ENCODE data around the gene AMDHD2. TPM values are rescaled to one million over a fixed set of nuclear protein-coding genes. Genes with fewer than 3 reads are reported as not detected.

AMDHD2 gene
- total RNA-seq, 2 experiments from 2014 or later = 51.8 to 59.7 TPM

DNA sequence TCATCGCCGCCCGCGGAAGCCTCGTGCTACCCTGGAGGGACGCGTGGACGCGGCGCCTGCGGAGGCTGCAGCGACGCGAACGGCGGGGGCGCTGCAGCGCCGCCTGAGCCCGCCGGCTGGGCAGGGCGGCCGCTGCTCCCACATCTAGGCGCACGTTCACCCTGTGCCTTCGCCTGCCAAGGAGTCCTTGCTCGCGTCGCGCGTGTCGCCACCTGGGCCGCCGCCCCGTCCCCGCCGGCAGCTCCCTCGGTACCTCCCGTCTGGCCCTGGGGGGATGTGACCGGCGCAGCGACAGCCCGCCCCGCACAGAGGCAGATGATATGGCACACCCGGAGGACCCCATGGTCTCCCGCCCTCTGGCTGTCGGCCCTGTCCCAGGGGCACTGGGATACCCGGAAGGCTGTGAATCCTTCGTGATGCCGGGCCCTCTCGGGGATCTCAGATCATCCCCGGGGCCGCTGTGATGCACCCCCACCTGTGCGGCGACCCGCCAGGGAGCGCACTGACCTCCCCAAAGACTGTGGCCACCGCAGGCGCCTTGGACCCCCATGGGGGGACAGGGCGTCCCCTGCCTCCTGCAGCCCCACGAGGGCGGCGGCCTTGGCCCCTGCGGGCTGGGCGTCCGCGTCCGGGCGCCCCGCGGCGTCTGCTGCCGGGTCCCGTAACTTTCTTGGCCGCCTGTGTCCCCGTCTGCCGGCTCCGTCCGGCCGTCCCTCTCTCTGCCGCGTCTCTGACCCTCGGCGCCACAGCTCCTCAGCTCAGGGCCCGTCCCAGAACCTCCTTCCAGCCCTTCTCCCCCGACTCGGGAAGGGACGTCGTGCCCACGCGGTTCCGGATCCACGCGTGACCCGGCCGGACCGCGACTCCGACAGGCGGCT is 45.9 kb upstream of the AMDHD2 start:
- H4K20me1 ChIP-seq (ENCODE audit: insufficient read depth, low read length) = peaks cover 9% of the 10 kb centered on the region; the same call in 1 of the 2 replicates
- peak overlapping the region; percentile 92 for H3K4me3 ChIP-seq (ENCODE audit: low read depth, low read length, poor library complexity, severe bottlenecking)
- peaks cover 58% of the 10 kb centered on the region for H3K4me1 ChIP-seq (ENCODE audit: insufficient read depth, low read length, poor library complexity, severe bottlenecking)
- peaks cover 7% of the 10 kb centered on the region; the same call in 1 of the 2 replicates for H3K36me3 ChIP-seq (ENCODE audit: insufficient read depth, low read length)
- no peak overlapping the region for H2AFZ ChIP-seq (ENCODE audit: low read length)
- peak overlapping the region; percentile 86 for H3K27ac ChIP-seq (ENCODE audit: low read depth, low read length, poor library complexity, severe bottlenecking)
- H3K79me2 ChIP-seq (ENCODE audit: insufficient read depth, low read depth, low read length) = peaks cover 17% of the 10 kb centered on the region; the same call in 1 of the 2 replicates
- POLR2A ChIA-PET = no interaction called here
- CTCF ChIA-PET (ENCODE audit: unreplicated experiment) = no interaction called here
- H3K4me2 ChIP-seq (ENCODE audit: low read length) = peak overlapping the region; percentile 91
- TSS peak; percentile 68 for BruUV-seq (replicated peaks)
- H3K9me3 ChIP-seq (ENCODE audit: low read length) = no peaks in the 10 kb centered on the region
- DNase-seq (ENCODE audit: low spot score) = peak; percentile 79
- no peaks in the 10 kb centered on the region for H3K9me2 ChIP-seq (ENCODE audit: insufficient read depth, low read length)
- peak; percentile 61 for TF ChIP-seq CTCF (conservative IDR thresholded peaks at IDR 0.05; ENCODE audit: low read length)
- TF ChIP-seq EZH2phosphoT487 (IDR thresholded peaks at IDR 0.05; ENCODE audit: borderline replicate concordance, low read depth, low read length) = no peak
- intact Hi-C loops (cut with micrococcal nuclease; ENCODE audit: unreplicated experiment) = loop anchor here (2.0 kb wide), 1 partner anchor 27 kb away; no protein-coding TSS in a partner anchor

- H3K4me1 ChIP-seq (ENCODE audit: insufficient read depth, low read length, poor library complexity, severe bottlenecking) = peaks cover 51% of the 10 kb centered on the region
- ChIA-PET POLR2A (interaction anchor here (0.6 kb wide), 1 partner anchor 145 kb away, joined by 3 read pairs; no protein-coding TSS in a partner anchor), CTCF (ENCODE audit: unreplicated experiment) (no interaction called here)
Measured at GRCh38 chr16:2474877-2475412, 45.2 kb upstream of the AMDHD2 start, which contains the start of gene TBC1D24. TSS of gene TBC1D24 (plus strand) at chr16:2475127. CDS start at chr16:2496149, 21,022 bp downstream.

More at GRCh38 chr16:2474877-2475412, 45.2 kb upstream of the AMDHD2 start, which contains the start of gene TBC1D24:
- TF ChIP-seq CTCF (conservative IDR thresholded peaks at IDR 0.05; ENCODE audit: low read length) = no peak
- no peak for TF ChIP-seq EZH2phosphoT487 (IDR thresholded peaks at IDR 0.05; ENCODE audit: borderline replicate concordance, low read depth, low read length)
- H3K4me2 ChIP-seq (ENCODE audit: low read length) = peak within 1 kb of the TSS; percentile 91
- peaks cover 7% of the 10 kb centered on the region; the same call in 1 of the 2 replicates for H3K36me3 ChIP-seq (ENCODE audit: insufficient read depth, low read length)
- H4K20me1 ChIP-seq (ENCODE audit: insufficient read depth, low read length) = peaks cover 9% of the 10 kb centered on the region; the same call in 1 of the 2 replicates
- peak within 1 kb of the TSS; percentile 86 for H3K27ac ChIP-seq (ENCODE audit: low read depth, low read length, poor library complexity, severe bottlenecking)
- peak within 1 kb of the TSS; percentile 92 for H3K4me3 ChIP-seq (ENCODE audit: low read depth, low read length, poor library complexity, severe bottlenecking)
- no TSS peak for BruUV-seq (replicated peaks)
- peaks cover 18% of the 10 kb centered on the region; the same call in 1 of the 2 replicates for H3K79me2 ChIP-seq (ENCODE audit: insufficient read depth, low read depth, low read length)
- peak; percentile 91 for DNase-seq (ENCODE audit: low spot score)
- H3K9me2 ChIP-seq (ENCODE audit: insufficient read depth, low read length) = no peaks in the 10 kb centered on the region
- H3K9me3 ChIP-seq (ENCODE audit: low read length) = no peaks in the 10 kb centered on the region
- intact Hi-C loops (cut with micrococcal nuclease; ENCODE audit: unreplicated experiment) = loop anchor here (2.0 kb wide), 1 partner anchor 26 kb away; no protein-coding TSS in a partner anchor
- H2AFZ ChIP-seq (ENCODE audit: low read length) = no peak within 1 kb of the TSS
